Measurements from ENCODE around the gene GJB6.

Gene GJB6

DNA sequence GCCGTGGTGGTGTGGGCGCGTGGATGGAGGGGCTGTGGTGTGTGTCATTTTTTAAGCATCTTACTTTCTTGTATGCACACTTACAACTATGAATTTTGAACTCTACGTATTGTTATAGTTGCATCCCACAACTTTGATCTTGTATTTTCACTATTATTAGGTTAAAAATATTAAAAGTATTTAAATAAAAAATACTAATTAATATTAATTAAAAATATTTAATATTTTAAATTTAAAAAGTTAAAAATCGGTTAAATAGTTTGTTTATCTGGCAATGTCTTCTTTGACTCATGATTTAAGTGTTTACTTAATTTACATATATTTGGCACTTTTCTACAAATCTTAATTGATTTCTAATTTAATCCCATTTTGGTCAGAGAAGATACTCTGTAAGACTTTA lies 17.8 kb upstream of the GJB6 start:
- Histone ChIP-seq H3K27me3 (ENCODE audit: insufficient read depth, low read length) (peaks cover 2% of the 10 kb centered on the region), H2AFZ (ENCODE audit: low read depth, low read length) (no peak overlapping the region), H3K4me3 (ENCODE audit: low read length) (no peak overlapping the region), H3K4me1 (ENCODE audit: insufficient read depth, low read length) (no peaks in the 10 kb centered on the region), H3K36me3 (ENCODE audit: insufficient read depth, low read length) (no peaks in the 10 kb centered on the region), H3K9me3 (ENCODE audit: low read length) (no peaks in the 10 kb centered on the region)

DNA sequence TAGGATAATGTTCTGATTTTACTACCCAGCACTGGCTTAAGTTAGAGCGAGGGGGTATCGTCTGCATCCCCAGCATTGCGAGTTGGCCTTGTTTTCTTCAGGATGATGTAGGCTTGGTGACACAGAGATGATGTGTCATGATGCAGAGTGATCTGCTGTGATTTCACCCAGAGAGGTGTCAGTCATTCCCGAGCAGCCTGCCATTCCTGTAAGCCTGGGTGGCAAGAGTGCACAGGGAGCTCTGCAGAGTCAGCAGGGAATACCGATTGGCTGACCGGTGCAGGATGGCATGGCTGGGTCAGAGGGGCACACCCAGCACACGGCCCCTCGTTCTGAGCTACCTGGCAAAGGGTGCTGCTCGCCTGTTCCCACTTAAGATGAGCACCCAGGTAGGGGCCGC lies 15.8 kb upstream of the GJB6 start:
- Histone ChIP-seq H2AFZ (ENCODE audit: low read depth, low read length) (no peak overlapping the region), H3K27me3 (ENCODE audit: insufficient read depth, low read length) (peaks cover 2% of the 10 kb centered on the region), H3K4me3 (ENCODE audit: low read length) (no peak overlapping the region), H3K4me1 (ENCODE audit: insufficient read depth, low read length) (no peaks in the 10 kb centered on the region), H3K36me3 (ENCODE audit: insufficient read depth, low read length) (no peaks in the 10 kb centered on the region), H3K9me3 (ENCODE audit: low read length) (no peaks in the 10 kb centered on the region)

GRCh38 chr13:20247403-20247802 lies 15.3 kb upstream of the GJB6 start:
- no peaks in the 10 kb centered on the region for H3K4me1 ChIP-seq (ENCODE audit: insufficient read depth, low read length)
- no peak overlapping the region for H3K4me3 ChIP-seq (ENCODE audit: low read length)
- no peak overlapping the region for H2AFZ ChIP-seq (ENCODE audit: low read depth, low read length)
- no peaks in the 10 kb centered on the region for H3K9me3 ChIP-seq (ENCODE audit: low read length)
- H3K36me3 ChIP-seq (ENCODE audit: insufficient read depth, low read length) = no peaks in the 10 kb centered on the region
- H3K27me3 ChIP-seq (ENCODE audit: insufficient read depth, low read length) = peaks cover 2% of the 10 kb centered on the region

- Histone ChIP-seq H2AFZ (ENCODE audit: low read depth, low read length) (no peak overlapping the region), H3K9me3 (ENCODE audit: low read length) (no peaks in the 10 kb centered on the region), H3K4me3 (ENCODE audit: low read length) (no peak overlapping the region), H3K36me3 (ENCODE audit: insufficient read depth, low read length) (no peaks in the 10 kb centered on the region), H3K4me1 (ENCODE audit: insufficient read depth, low read length) (no peaks in the 10 kb centered on the region), H3K27me3 (ENCODE audit: insufficient read depth, low read length) (peaks cover 17% of the 10 kb centered on the region)
These were observed 9.5 kb upstream of the GJB6 start for GRCh38 chr13:20241593-20241992.

DNA sequence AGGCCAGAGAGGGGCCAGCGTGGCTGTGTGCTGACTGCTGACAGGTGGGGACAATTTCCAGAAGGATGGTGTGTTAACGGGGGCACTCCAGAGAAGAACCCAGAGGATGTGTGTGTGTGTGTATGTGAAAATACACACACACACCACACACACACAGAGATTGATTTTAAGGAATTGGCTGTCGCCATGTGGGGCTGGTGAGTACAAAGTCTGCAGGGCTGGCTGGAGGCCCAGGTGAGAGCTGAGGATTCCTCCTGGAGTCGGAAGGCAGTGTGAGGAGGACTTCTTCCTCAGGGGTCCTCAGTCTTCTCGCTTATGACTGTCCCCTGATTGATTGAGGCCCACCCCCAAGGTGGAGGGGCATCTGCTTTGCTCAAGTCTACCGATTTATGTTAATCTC lies 7.6 kb upstream of the GJB6 start:
- H3K4me3 ChIP-seq (ENCODE audit: low read length) = no peak overlapping the region
- H3K36me3 ChIP-seq (ENCODE audit: insufficient read depth, low read length) = no peaks in the 10 kb centered on the region
- no peaks in the 10 kb centered on the region for H3K4me1 ChIP-seq (ENCODE audit: insufficient read depth, low read length)
- H2AFZ ChIP-seq (ENCODE audit: low read depth, low read length) = no peak overlapping the region
- H3K27me3 ChIP-seq (ENCODE audit: insufficient read depth, low read length) = peaks cover 22% of the 10 kb centered on the region
- H3K9me3 ChIP-seq (ENCODE audit: low read length) = no peaks in the 10 kb centered on the region

DNA sequence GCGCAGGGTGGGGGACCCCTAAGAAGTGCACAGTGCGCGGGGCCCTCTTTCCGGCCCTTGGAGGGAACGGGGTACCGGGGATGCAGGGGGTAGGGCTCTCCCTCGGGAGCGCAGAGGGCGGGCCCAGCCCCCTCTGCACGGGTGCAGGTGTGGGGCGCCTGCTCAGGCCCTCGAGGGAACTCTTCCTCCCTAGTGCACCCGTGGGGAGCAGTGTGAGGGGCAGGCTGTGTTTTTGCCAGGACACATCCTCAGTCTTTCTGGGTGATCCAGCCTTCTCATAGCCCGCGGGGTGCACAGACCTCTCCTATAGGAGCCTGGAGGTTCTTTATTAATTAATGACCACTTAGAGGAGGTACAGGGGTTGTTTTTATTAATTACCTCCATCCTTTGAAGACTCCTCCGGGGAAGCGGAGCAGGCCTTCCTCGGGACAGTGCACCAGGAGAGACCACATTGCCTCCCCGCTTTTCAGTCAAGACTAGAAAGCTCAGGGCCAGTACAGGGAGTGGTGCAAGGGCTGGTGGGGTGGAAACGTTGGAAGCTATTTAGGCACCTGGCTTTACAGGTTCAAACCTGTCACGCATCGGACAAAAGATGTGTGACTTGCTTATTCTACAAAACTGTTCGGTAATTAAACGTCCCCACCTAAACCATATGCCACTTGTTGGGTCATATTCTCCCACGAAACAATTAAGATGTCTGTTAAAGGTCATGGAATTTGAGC lies 598 bp upstream of the GJB6 start:
- H3K4me1 ChIP-seq (ENCODE audit: insufficient read depth, low read length) = no peaks in the 10 kb centered on the region
- H3K36me3 ChIP-seq (ENCODE audit: insufficient read depth, low read length) = no peaks in the 10 kb centered on the region
- no peaks in the 10 kb centered on the region for H3K9me3 ChIP-seq (ENCODE audit: low read length)
- no peak overlapping the region for H3K4me3 ChIP-seq (ENCODE audit: low read length)
- peaks cover 58% of the 10 kb centered on the region for H3K27me3 ChIP-seq (ENCODE audit: insufficient read depth, low read length)
- H2AFZ ChIP-seq (ENCODE audit: low read depth, low read length) = no peak overlapping the region

DNA sequence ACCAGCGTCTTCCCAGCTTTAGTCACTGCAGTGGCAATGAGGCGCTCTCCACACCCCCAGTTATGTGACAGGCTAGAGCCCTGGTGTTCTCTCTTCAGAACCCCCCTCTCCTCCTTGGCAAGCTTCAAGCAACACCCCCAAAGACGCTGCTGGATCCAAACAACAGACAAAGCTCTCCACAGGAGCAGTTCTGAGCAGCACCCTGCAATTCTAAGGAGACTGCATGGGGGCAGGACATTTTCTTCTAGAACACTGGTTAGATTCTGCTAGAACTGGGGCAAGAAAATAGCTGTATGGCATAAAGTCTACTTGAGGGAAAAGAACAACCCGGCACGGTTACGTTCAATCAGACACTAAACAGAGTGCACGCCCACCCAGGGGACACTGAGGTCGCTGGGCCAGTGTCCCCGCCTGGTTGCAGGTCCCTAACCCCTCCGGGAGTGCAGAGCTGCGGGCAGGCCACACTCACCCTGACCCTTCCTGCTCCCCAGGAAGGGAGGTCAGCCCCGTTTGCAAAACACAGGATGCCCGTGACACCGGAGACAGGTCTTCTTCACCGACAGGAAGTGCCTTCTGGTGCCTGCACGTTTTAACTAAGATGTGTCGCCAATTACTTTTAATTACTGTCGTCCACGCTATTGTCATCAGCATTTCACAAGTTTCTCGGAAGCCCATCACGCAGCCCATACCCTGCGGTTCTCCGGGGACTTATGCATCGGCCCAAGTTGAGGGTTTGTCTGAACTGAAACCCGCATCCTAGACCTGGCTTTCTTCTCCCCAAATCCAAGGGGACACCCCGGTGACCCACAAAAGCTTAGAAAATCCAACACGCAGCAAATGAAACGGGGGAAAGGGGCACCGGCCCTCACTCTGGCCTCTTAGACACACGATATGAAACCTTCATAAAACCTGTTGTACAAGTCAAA lies 943 bp downstream of the GJB6 start:
- Histone ChIP-seq H3K4me3 (ENCODE audit: low read length) (no peak overlapping the region), H3K27me3 (ENCODE audit: insufficient read depth, low read length) (peaks cover 53% of the 10 kb centered on the region), H3K36me3 (ENCODE audit: insufficient read depth, low read length) (no peaks in the 10 kb centered on the region), H3K9me3 (ENCODE audit: low read length) (no peaks in the 10 kb centered on the region), H2AFZ (ENCODE audit: low read depth, low read length) (no peak overlapping the region), H3K4me1 (ENCODE audit: insufficient read depth, low read length) (no peaks in the 10 kb centered on the region)

- Histone ChIP-seq H3K27me3 (ENCODE audit: insufficient read depth, low read length) (peaks cover 35% of the 10 kb centered on the region), H3K36me3 (ENCODE audit: insufficient read depth, low read length) (no peaks in the 10 kb centered on the region), H3K9me3 (ENCODE audit: low read length) (no peaks in the 10 kb centered on the region), H3K4me1 (ENCODE audit: insufficient read depth, low read length) (no peaks in the 10 kb centered on the region), H3K4me3 (ENCODE audit: low read length) (no peak overlapping the region), H2AFZ (ENCODE audit: low read depth, low read length) (no peak overlapping the region)
These were observed 4.4 kb downstream of the GJB6 start for GRCh38 chr13:20227730-20228129.

GRCh38 chr13:20227288-20227687 lies 4.8 kb downstream of the GJB6 start:
- Histone ChIP-seq H3K27me3 (ENCODE audit: insufficient read depth, low read length) (peaks cover 30% of the 10 kb centered on the region), H3K4me1 (ENCODE audit: insufficient read depth, low read length) (no peaks in the 10 kb centered on the region), H3K9me3 (ENCODE audit: low read length) (no peaks in the 10 kb centered on the region), H3K4me3 (ENCODE audit: low read length) (no peak overlapping the region), H2AFZ (ENCODE audit: low read depth, low read length) (no peak overlapping the region), H3K36me3 (ENCODE audit: insufficient read depth, low read length) (no peaks in the 10 kb centered on the region)

DNA sequence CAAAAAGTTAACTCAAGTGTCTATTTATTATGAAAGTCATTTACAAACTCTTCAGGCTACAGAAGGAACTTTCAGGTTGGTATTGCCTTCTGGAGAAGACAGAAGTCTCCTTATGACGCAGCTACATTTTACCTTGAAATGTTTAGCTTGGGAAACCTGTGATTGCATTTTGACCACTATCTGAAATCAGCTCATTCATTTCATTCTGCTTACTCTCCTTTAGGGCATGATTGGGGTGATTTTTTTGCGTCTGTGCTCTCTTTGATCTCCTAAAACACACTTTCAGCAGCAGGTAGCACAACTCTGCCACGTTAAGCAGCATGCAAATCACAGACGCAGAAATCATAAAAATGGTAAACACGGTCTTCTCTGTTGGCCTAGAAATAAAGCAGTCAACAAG lies 9.6 kb downstream of the GJB6 start:
- no peaks in the 10 kb centered on the region for H3K36me3 ChIP-seq (ENCODE audit: insufficient read depth, low read length)
- H3K27me3 ChIP-seq (ENCODE audit: insufficient read depth, low read length) = peaks cover 5% of the 10 kb centered on the region
- H3K4me3 ChIP-seq (ENCODE audit: low read length) = no peak overlapping the region
- no peak overlapping the region for H2AFZ ChIP-seq (ENCODE audit: low read depth, low read length)
- no peaks in the 10 kb centered on the region for H3K4me1 ChIP-seq (ENCODE audit: insufficient read depth, low read length)
- H3K9me3 ChIP-seq (ENCODE audit: low read length) = no peaks in the 10 kb centered on the region

DNA sequence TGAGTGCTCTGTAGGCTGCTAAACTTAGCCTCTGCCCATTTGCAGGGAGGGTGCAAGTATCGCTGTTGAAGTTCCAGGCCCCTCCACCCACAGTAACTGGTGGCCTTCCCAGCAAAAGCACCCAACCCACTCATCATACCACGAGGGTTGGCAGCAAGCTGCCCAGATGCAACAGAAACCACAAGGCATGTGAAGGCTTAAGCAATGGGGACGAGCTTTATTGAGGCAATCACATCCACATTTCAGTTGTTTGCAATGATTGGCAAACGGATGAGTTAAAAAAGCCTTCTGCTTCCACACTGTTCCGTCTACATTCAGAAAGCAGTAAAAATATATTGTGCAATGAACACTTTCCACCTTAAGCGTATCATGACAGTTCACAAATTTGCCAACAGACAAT lies 10.3 kb downstream of the GJB6 start:
- peaks cover 5% of the 10 kb centered on the region for H3K27me3 ChIP-seq (ENCODE audit: insufficient read depth, low read length)
- H3K36me3 ChIP-seq (ENCODE audit: insufficient read depth, low read length) = no peaks in the 10 kb centered on the region
- no peaks in the 10 kb centered on the region for H3K4me1 ChIP-seq (ENCODE audit: insufficient read depth, low read length)
- no peak overlapping the region for H3K4me3 ChIP-seq (ENCODE audit: low read length)
- no peak overlapping the region for H2AFZ ChIP-seq (ENCODE audit: low read depth, low read length)
- H3K9me3 ChIP-seq (ENCODE audit: low read length) = no peaks in the 10 kb centered on the region

DNA sequence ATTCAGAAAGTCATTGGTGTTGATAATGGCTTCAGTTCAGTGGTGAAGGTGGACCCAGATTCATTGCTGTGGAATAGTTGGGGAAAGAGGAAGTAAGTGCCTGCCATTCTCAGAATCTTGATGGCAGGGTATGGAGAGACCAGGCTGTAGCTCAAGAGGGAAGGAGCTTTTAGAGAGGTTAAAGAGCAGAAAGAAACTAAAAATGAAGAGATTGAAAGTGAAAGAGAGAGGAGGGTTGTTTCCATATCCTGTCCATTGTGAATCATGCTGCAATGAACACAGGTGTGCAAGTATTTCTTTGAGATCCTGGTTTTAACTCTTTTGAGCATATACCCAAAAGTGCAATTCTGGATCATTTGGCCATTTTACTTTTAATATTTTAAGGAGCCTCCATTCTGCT lies 12.5 kb downstream of the GJB6 start:
- no peak overlapping the region for H2AFZ ChIP-seq (ENCODE audit: low read depth, low read length)
- H3K9me3 ChIP-seq (ENCODE audit: low read length) = no peaks in the 10 kb centered on the region
- H3K27me3 ChIP-seq (ENCODE audit: insufficient read depth, low read length) = peaks cover 5% of the 10 kb centered on the region
- no peaks in the 10 kb centered on the region for H3K36me3 ChIP-seq (ENCODE audit: insufficient read depth, low read length)
- no peak overlapping the region for H3K4me3 ChIP-seq (ENCODE audit: low read length)
- H3K4me1 ChIP-seq (ENCODE audit: insufficient read depth, low read length) = no peaks in the 10 kb centered on the region

- Histone ChIP-seq H3K4me3 (ENCODE audit: low read length) (no peak overlapping the region), H2AFZ (ENCODE audit: low read depth, low read length) (no peak overlapping the region), H3K4me1 (ENCODE audit: insufficient read depth, low read length) (no peaks in the 10 kb centered on the region), H3K27me3 (ENCODE audit: insufficient read depth, low read length) (peaks cover 5% of the 10 kb centered on the region), H3K36me3 (ENCODE audit: insufficient read depth, low read length) (no peaks in the 10 kb centered on the region), H3K9me3 (ENCODE audit: low read length) (no peaks in the 10 kb centered on the region)
These were observed 15.0 kb downstream of the GJB6 start for GRCh38 chr13:20217168-20217567.
